GM21390 (cell line): ENCODE results near the gene NLN.
"Not testable (repeated sequence)": the region's sequence is repeated elsewhere in the genome, so short reads cannot be mapped to it uniquely, and the experiment has no call there.

Experiments used
- ATAC-seq: cut with Tn5 transposase; IDR thresholded peaks from one replicate; pipeline ENCODE4 v1.9.1; 2021; ENCODE audit not compliant: unreplicated experiment

Gene NLN

DNA sequence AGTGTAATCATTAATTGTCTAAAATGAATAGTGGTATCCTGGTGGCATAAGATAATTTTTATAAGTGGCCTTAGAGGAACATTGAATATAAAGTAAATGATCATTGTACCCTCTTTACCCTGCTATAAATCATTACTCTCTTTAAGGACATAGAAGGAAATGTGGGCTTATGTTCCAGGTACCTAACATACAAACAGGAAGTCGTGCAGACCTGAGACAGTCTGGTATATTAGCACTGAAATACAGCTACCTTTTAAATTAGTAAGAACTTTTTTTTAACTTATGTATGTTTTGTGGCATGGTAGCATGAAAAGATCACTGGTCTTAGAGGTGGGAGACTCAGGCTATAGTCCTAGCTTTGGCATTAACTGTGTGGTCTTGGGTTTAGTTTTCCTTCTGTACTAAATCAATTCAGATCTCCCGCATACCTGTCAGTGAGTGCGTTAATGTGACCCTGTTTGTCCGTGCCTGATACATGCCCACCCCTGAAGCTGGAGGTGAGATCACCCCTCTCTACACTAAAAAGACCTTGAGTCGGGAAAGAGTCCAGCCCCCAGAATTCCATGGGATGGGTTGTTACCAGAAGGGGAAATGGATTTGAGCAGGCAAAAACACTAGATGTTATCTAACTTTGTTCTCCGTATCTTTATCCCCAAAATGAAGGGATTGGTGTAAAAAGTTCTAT is 145.0 kb downstream of the NLN start:
- ATAC-seq = no peak

DNA sequence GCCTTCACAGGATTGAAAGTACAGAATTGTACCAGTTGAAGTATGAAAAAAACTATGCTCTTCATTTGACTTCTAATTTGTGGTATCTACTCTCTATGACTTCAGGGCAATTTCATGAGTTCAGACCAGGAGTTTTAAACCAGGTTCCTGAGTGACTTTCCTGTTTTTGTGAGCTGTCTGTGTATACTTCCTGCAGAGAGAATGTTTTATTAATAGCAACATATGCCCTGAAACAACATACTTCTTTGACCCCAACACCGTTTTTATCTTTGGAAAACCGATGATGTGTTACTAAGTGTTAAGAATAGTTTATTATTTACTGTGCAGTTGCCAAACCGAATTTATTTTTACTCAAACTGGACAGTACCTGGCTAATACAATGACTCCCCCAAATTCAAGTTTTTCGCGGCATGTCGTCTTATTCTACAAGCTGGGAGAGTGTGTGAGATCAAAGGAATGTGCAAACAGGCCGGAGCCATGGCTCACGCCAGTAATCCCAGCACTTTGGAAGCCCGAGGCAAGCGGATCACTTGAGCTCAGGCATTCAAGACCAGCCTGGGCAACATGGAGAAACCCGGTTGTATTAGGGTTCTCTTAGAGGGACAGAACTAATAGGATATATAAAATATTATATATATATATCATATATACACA is 145.7 kb downstream of the NLN start:
- ATAC-seq = no peak

DNA sequence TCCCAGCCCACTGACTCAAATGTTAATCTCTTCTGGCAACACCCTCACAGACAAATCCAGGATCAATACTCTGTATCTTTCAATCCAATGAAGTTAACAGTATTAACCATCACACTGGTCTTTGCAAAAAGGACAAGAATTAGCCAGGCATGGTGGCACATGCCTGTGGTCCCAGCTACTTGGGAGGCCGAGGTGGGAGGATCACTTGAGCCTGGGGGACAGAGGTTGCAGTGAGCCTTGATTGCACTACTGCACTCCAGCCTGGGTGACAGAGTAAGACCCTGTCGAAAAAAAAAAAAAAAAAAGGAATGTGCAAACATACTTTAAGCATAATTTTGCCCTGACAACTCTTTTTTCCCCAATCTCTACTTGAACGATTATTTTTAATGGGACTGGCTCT is 146.5 kb downstream of the NLN start:
- no peak for ATAC-seq

GRCh38 chr5:65871182-65871581 is 149.2 kb downstream of the NLN start:
- no peak for ATAC-seq

- not testable (repeated sequence) for ATAC-seq
These were observed 149.8 kb downstream of the NLN start for GRCh38 chr5:65871776-65872175.

DNA sequence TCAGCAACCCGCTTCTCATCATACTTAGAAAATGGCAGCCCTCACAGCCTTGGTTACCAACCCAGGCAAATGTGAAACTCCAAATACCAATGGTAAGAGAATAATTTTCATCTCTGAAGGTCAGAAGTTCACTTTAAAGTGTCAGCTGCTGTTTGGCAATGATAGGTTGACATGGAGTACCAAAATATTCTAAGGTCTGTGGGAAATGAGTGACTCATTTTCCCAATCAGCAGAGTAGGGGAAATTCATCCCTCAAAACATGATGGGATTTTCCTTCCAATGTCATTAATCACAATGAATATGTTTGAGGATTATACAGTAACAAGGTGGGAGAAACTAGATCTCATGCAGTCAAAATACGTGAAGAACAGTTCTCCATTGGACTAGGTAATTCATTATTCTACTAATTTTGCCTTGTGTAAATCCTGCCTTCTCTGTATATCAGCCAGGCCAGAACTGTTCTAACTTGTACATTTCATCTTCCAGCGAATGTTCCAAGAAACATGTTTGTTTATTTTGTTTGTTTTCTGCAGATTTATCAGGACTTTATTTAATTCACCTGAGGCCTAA is 151.3 kb downstream of the NLN start:
- ATAC-seq = no peak

DNA sequence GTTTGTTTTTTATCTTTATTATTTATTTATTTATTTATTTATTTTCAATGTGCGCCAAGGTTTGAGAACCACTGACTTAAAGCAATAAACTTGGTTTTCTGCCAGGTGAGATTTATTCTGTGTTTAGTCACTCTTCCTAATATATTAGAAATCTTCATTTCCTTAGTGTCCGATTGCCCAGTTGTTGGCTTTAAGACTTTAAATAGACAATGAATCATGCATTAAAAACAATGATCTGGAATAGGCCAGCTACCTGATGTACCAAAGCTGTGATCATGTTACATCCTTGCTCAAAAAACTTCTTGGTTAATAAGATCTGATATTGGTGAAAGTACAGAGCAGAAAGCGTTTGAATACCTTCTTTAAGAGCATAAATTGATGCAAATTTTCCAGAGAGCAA is 152.2 kb downstream of the NLN start:
- ATAC-seq = no peak

GRCh38 chr5:65876496-65876895 is 154.5 kb downstream of the NLN start:
- ATAC-seq = no peak

- ATAC-seq = no peak
These were observed 155.0 kb downstream of the NLN start for GRCh38 chr5:65876970-65877369.
